Upper lobe of left lung (tissue), 6 donors: ENCODE results near the gene CRIP2. TPM values are rescaled to one million over a fixed set of nuclear protein-coding genes. Genes with fewer than 3 reads are reported as not detected.

Source experiments
- ATAC-seq, 2 donors: fragments of 200-7000 bp; cut with Tn5 transposase; one replicate each; pipeline ENCODE4 v1.9.1; 2022; ENCODE audit warnings: mild to moderate bottlenecking in 2 of 2, moderate library complexity in 2 of 2; ENCODE audit not compliant: low FRiP score in 2 of 2
- DNase-seq, 2 donors: peaks; one replicate each; pipeline ENCODE4 v3.0.0-alpha.2; 2019 to 2020
- H3K27ac ChIP-seq, 4 donors: fragments of 200-600 bp; sonication (generic); one replicate each; pipeline ENCODE4 v1.5.1; 2016 to 2019
- H3K27me3 ChIP-seq, 4 donors: fragments of 200-600 bp; sonication (generic); one replicate each; pipeline ENCODE4 v1.5.1; 2017 to 2019
- H3K36me3 ChIP-seq, 4 donors: fragments of 200-600 bp; sonication (generic); one replicate each; pipeline ENCODE4 v1.5.1; 2016 to 2019
- H3K4me1 ChIP-seq, 4 donors: fragments of 200-600 bp; sonication (generic); one replicate each; pipeline ENCODE4 v1.5.1; 2018 to 2019
- H3K4me3 ChIP-seq, 4 donors: fragments of 200-600 bp; sonication (generic); one replicate each; pipeline ENCODE4 v1.5.1; 2017 to 2019; ENCODE audit warnings: mild to moderate bottlenecking in 2 of 4, moderate library complexity in 1 of 4
- H3K9me3 ChIP-seq, 4 donors: fragments of 200-600 bp; sonication (generic); one replicate each; pipeline ENCODE4 v1.5.1; 2018 to 2019
- EP300 ChIP-seq, 4 donors: sonication (generic); formaldehyde crosslinking; IDR thresholded peaks; one replicate each; pipeline ENCODE4 v1.5.1; 2017; ENCODE audit warnings: antibody characterized with exemption in 4 of 4, control low read depth in 2 of 4
- POLR2A ChIP-seq, 4 donors: fragments of 450-650 bp; IDR thresholded peaks; one replicate each; pipeline ENCODE4 v1.5.1; 2016 to 2017; ENCODE audit warnings: antibody characterized with exemption in 4 of 4, mild to moderate bottlenecking in 2 of 4
- POLR2AphosphoS5 ChIP-seq, 2 donors: sonication (generic); formaldehyde crosslinking; IDR thresholded peaks; one replicate each; pipeline ENCODE4 v1.5.1; 2017; ENCODE audit warnings: antibody characterized with exemption in 2 of 2
- WGBS, 2 donors: methylation state at CpG; one replicate each; pipeline ENCODE4 v1.1.5; 2017 to 2018; 5-methylcytosine and 5-hydroxymethylcytosine counted together
- total RNA-seq, 6 donors: library from RNA; depleted of rRNA in 4 of 6; stranded (reverse); fragments of >200 nt in 4 of 6; gene quantifications; one replicate each; pipeline versions ENCODE4 v1.1.0 to v1.2.1, GENCODE V29; 2016 to 2021
- TF ChIP-seq, protein P1 (sequence below), 6 experiments: fragments of 450-650 bp in 4 of 6; fragments of 200-600 bp in 2 of 6; sonication (generic) in 2 of 6; IDR thresholded peaks; one replicate each; pipeline ENCODE4 v1.5.1; 2016 to 2019; ENCODE audit warnings: antibody characterized with exemption in 6 of 6
- donor health status: DM: no; HTN: no; CAD: no; lungs with moderate emphysema.
- donor health status: DM: no; HTN: yes; CAD: no; lungs with severe emphysema.

Gene CRIP2
- total RNA-seq, 6 donors from 2014 or later, result 55.5 to 422 (median 190) TPM

DNA sequence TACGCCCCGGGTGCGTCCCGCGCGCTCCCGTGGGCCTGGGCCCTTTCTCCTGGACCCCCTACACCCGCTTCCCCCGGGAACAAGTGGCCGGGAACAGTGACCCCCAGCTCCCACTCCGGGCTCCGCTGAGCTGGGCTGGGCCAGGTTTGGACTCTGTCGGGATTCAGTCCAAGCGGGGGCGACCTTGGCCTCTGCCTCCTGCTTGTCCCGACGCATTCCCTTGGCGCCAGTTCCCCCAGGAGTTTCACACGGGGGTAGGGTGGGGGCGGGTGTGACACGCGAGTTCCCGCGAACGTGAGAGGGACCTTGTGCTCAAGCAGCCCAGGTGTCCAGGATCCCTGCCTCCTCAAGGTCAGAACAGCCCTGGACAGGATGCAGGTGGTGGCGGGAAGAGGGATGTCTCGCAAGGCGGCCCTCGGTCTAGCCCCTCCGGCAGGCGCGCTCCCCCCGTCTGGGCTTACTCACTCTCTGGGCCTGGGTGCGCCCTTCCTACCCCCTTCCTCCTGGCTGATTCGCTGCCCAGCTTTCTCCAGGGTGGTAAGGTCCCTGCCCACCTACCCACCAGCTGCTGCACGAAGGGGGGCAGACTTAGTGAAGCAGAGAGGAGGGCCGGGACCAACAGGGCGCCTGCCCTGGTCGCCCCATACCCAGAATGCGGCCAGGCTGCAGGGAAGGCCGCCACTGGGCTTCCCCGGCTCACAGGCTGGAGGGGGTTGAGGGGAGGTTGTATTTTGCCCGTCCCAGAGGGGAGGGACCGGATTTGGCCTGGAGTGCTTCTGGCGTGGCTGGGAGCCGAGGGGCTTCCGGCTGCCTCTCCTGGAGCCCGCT is 862 bp downstream of the CRIP2 start:
- ATAC-seq (peak; percentile 6 to 10), DNase-seq (no peak)
- 6 to 11% methylated on average over 16 to 21 of the region's 48 CpGs for WGBS, 2 donors
- Histone ChIP-seq H3K4me1 (peaks cover 47 to 91% (median 71%) of the 10 kb centered on the region in 4 donors), H3K36me3 (peaks cover 0 to 25% (median 6%) of the 10 kb centered on the region in 4 donors), H3K27ac (peak overlapping the region; percentile 86 to 98 (median 92)), H3K4me3 (peak overlapping the region; percentile 59 to 90 (median 85)), H3K27me3 (peaks cover 0 to 16% (median 8%) of the 10 kb centered on the region in 4 donors), H3K9me3 (no peaks in the 10 kb centered on the region)
- peak in 1 of 4 donors; percentile 49 for TF ChIP-seq POLR2A (IDR thresholded peaks at IDR 0.05)
- TF ChIP-seq POLR2AphosphoS5 (IDR thresholded peaks at IDR 0.05), result peak in 1 of 2 donors; percentile 66
- TF ChIP-seq EP300 (IDR thresholded peaks at IDR 0.05), result no peak

DNA sequence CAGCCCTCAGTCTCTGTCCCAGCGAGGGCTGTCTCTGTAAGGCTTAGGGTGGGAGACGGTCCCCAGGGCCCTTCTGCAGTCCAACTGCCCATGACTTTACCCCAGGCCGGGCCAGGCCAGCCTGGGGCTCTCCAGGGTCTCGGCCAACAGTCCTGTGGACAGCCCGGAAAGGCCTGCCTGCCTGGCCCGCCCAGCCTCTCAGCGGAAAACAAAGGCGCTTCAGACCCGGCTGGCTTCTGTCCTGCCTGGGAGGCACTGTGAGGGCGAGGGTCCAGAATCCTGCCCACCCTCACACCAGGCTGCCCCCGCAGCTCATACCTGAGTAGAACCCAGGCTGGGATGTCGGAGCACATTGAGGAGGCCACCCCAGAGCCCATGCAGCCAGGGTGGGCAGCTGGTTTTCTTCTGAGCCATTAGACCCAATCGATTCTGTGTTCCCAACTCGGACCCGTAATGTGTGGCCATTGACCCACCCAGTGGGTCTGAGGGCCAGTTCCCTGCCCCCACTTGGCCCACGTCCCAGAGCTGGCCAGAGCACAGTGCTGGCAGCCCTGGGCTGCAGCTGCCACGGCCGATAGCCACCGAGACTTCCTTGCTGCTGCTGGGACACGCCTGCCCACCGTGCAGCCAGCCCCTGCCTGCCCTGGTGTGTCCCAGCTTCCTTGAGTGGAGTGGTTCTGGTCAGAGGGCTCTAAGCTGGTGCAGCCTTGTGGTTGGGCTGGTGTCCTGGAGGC is 1.6 kb downstream of the CRIP2 start:
- Histone ChIP-seq H3K27ac (peak overlapping the region; percentile 86 to 98 (median 92)), H3K4me3 (peak overlapping the region; percentile 59 to 90 (median 85)), H3K27me3 (peaks cover 0 to 16% (median 8%) of the 10 kb centered on the region in 4 donors), H3K36me3 (peaks cover 0 to 22% (median 6%) of the 10 kb centered on the region in 4 donors), H3K4me1 (peaks cover 49 to 93% (median 75%) of the 10 kb centered on the region in 4 donors), H3K9me3 (no peaks in the 10 kb centered on the region)
- WGBS, 2 donors, result 21 to 26% methylated on average over 9 to 12 of the region's 21 CpGs
- peak in 1 of 2 donors; percentile 60 for DNase-seq
- ATAC-seq, result peak in 1 of 2 donors; percentile 50
- TF ChIP-seq, protein P1, sequence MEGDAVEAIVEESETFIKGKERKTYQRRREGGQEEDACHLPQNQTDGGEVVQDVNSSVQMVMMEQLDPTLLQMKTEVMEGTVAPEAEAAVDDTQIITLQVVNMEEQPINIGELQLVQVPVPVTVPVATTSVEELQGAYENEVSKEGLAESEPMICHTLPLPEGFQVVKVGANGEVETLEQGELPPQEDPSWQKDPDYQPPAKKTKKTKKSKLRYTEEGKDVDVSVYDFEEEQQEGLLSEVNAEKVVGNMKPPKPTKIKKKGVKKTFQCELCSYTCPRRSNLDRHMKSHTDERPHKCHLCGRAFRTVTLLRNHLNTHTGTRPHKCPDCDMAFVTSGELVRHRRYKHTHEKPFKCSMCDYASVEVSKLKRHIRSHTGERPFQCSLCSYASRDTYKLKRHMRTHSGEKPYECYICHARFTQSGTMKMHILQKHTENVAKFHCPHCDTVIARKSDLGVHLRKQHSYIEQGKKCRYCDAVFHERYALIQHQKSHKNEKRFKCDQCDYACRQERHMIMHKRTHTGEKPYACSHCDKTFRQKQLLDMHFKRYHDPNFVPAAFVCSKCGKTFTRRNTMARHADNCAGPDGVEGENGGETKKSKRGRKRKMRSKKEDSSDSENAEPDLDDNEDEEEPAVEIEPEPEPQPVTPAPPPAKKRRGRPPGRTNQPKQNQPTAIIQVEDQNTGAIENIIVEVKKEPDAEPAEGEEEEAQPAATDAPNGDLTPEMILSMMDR (IDR thresholded peaks at IDR 0.05), result no peak
- TF ChIP-seq POLR2AphosphoS5 (IDR thresholded peaks at IDR 0.05) (peak; percentile 34 to 66), POLR2A (IDR thresholded peaks at IDR 0.05) (peak in 1 of 4 donors; percentile 17), EP300 (IDR thresholded peaks at IDR 0.05) (no peak)

DNA sequence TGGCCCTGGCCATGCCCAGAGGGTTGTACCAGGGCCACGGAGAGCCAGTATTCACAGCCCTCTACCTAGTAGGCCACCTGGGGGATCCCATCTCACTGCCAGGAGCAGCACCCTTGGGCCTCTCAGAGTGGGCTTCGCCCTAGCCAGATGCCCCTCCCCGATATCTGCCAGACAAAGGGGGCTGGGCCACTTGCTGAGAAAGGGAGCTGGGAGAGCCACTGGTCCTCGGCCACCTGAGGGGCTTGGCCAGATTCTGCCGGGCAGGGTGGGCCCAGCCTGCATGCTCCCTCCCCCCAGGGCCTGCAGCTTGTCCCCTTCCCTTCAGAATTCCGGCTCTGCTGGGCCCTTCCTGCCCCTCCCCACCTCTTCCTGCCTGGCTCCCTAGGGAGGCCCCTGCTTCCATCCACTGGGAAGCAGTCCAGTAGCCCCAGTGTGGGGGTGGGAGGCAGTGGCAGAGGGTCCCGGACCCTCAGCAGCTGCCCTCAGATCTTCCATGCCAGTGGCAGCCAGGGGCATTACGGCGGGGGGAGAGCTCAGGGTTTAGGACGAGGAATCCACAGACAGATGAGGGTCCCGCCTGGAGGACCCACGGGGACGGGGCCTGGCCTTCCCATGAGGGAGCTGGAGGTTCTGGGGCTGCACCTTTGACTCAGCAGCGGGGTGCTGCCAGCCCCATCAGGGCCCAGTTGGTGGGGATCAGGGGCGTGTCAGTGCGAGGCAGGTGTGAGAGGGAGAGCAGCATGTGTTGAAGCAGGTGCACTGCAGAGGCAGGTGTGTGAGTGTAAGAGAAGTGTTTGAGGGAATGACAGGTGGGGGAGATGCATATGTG is 2.4 kb downstream of the CRIP2 start:
- H3K9me3 ChIP-seq, result no peaks in the 10 kb centered on the region
- DNase-seq, result no peak
- peaks cover 46 to 93% (median 76%) of the 10 kb centered on the region in 4 donors for H3K4me1 ChIP-seq
- peak overlapping the region; percentile 59 to 90 (median 85) for H3K4me3 ChIP-seq
- H3K36me3 ChIP-seq, result peaks cover 0 to 22% (median 6%) of the 10 kb centered on the region in 4 donors
- H3K27me3 ChIP-seq, result peaks cover 0 to 16% (median 8%) of the 10 kb centered on the region in 4 donors
- WGBS, 2 donors, result 27 to 42% methylated on average over 5 to 14 of the region's 16 CpGs
- peak overlapping the region; percentile 86 to 98 (median 92) for H3K27ac ChIP-seq
- ATAC-seq, result no peak
- peak in 1 of 4 donors; percentile 24 for TF ChIP-seq EP300 (IDR thresholded peaks at IDR 0.05)
- peak in 1 of 2 donors; percentile 39 for TF ChIP-seq POLR2AphosphoS5 (IDR thresholded peaks at IDR 0.05)
- TF ChIP-seq POLR2A (IDR thresholded peaks at IDR 0.05), result peak in 1 of 4 donors; percentile 15
- TF ChIP-seq, protein P1 (IDR thresholded peaks at IDR 0.05), result no peak

DNA sequence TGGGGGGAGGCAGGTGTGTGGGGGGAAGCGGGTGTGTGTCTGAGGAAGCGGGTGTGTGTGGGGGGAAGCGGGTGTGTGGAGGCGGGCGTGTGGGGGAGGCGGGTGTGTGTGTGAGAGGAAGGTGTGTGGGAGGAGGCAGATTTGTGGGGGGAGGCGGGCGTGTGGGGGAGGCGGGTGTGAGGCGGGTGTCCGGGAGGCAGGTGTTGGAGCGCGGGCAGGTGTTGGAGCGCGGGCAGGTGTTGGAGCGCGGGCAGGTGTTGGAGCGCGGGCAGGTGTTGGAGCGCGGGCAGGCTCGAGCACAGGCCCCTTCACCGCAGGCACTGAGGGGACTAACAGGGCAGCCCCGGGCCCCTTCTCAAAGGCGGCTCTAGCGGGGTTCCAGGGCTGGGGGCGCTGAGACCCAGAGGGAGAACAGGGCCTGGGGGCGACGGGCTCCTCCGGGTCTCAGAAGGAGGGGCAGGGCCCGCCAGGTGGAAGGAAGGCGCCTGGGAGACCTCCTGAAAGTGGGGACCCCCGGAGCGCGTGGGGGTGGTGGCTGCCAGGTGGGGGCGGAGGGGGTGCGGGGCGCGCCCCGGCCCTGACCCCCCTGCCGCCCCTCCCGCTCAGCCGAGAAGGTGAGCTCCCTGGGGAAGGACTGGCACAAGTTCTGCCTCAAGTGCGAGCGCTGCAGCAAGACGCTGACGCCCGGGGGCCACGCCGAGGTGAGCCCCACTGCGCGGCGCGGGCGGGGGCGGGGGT is 3.2 kb downstream of the CRIP2 start:
- ATAC-seq, result no peak
- no peak for TF ChIP-seq POLR2A (IDR thresholded peaks at IDR 0.05)
- no peak for TF ChIP-seq EP300 (IDR thresholded peaks at IDR 0.05)
- 45 to 64% methylated on average over 6 to 12 of the region's 56 CpGs for WGBS, 2 donors
- Histone ChIP-seq H3K27me3 (peaks cover 0 to 16% (median 8%) of the 10 kb centered on the region in 4 donors), H3K36me3 (peaks cover 0 to 22% (median 6%) of the 10 kb centered on the region in 4 donors), H3K4me1 (peaks cover 46 to 93% (median 76%) of the 10 kb centered on the region in 4 donors), H3K9me3 (no peaks in the 10 kb centered on the region), H3K4me3 (peak overlapping the region in 3 of 4 donors; percentile 59 to 89 (median 81)), H3K27ac (peak overlapping the region; percentile 86 to 98 (median 92))
- no peak for DNase-seq
